ENCODE results near the gene NOL6. TPM values are rescaled to one million over a fixed set of nuclear protein-coding genes. Genes with fewer than 3 reads are reported as not detected.

Gene NOL6
- total and polyA plus RNA-seq, 7 experiments from 2014 or later = 14.2 to 48.0 (median 43.8) TPM

DNA sequence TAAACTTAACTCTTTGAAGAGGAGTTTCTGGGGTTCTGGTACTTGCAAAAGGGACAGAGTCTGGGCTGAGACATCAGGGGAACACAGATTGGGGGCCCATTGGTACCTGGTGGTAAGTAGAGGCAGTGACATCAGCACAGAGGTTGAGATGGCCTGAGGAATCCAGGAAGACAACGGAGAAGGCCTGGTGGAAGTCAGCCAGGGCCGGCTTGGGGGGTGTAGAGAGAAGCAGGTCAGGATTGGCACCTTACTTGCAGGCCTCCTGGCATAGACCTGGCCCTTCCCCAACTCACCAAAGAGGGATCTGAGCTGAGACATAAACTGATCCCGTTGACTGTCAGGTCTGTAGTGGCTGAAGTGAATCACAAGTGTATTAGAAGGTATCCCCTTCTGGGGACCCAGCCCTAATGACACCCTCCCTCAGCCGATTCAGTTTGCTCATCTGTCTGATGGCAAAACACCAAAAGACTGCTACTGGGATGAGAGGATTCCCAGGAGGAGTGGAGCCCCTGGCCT is 5.5 kb downstream of the NOL6 start:
- Mint-ChIP-seq H3K4me3 (no peak overlapping the region), H3K27ac (peak overlapping the region in 1 of 9 donors; percentile 43), H3K27me3 (no peaks in the 10 kb centered on the region), H3K9me3 (peaks cover 0 to 2% (median 0%) of the 10 kb centered on the region in 11 donors), H3K36me3 (peaks cover 5 to 44% (median 19%) of the 10 kb centered on the region in 5 donors), H3K4me1 (peaks cover 9 to 26% (median 21%) of the 10 kb centered on the region in 7 donors)
- ATAC-seq (no peak), DNase-seq (no peak)
- peaks cover 13% of the 10 kb centered on the region in 2 donors for H3K4me1 ChIP-seq (ENCODE audit: control insufficient read depth in 2 of 2, insufficient read depth in 2 of 2, low read length in 2 of 2)
- H3K4me3 ChIP-seq (ENCODE audit: low read length) = no peak overlapping the region
- ChIA-PET POLR2A (interaction anchor here (0.5 to 5.3 kb wide), 6 partner anchors 8 to 90 kb away, joined by 4 to 43 read pairs (median 6); no protein-coding TSS in a partner anchor), CTCF (interaction anchor here (0.9 to 7.4 kb wide), 6 partner anchors 14 to 94 kb away, joined by 4 to 75 read pairs (median 40); partner anchors contain the start of genes AQP3 and AQP7)
- intact Hi-C loops (cut with micrococcal nuclease) = no loop called here
- H3K36me3 ChIP-seq (ENCODE audit: control insufficient read depth in 2 of 3, insufficient read depth in 3 of 3, low read length in 3 of 3) = peaks cover 33 to 90% (median 37%) of the 10 kb centered on the region in 3 experiments
- no peaks in the 10 kb centered on the region for H3K27me3 ChIP-seq (ENCODE audit: control insufficient read depth in 2 of 2, insufficient read depth in 2 of 2, low read length in 2 of 2)
- H3K27ac ChIP-seq (ENCODE audit: low read depth, low read length) = no peak overlapping the region
- no peaks in the 10 kb centered on the region for H3K9me3 ChIP-seq (ENCODE audit: control insufficient read depth in 2 of 3, low read length in 3 of 3)

DNA sequence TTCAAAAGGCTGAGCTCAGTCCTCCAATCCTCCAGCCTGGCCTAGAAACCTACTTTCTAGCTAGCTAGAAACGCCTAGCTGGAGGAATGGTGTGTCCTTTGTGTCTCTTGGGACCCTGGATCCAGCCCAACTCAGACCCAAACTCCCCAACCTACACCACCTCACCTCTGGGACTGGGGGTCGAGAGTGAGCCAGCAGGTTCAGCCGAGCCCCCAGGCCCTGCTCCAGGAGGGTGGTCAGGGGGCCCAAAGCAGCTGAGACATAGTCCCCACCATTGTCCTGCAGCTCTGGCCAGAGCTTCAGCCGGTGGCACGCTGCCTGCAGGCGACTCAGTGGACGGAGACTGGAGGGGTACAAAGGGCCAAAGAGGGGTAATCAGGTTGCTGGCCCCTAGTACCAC is 6.2 kb downstream of the NOL6 start:
- Mint-ChIP-seq H3K27ac (peak overlapping the region in 1 of 9 donors; percentile 12), H3K4me1 (peaks cover 9 to 19% (median 14%) of the 10 kb centered on the region in 7 donors), H3K27me3 (no peaks in the 10 kb centered on the region), H3K4me3 (no peak overlapping the region), H3K36me3 (peaks cover 5 to 48% (median 18%) of the 10 kb centered on the region in 5 donors), H3K9me3 (peaks cover 0 to 2% (median 0%) of the 10 kb centered on the region in 11 donors)
- CTCF ChIA-PET = interaction anchor here (0.7 to 7.4 kb wide), 16 partner anchors 8 to 181 kb away, joined by 3 to 75 read pairs (median 8); partner anchors contain the start of genes AQP3 and AQP7
- peaks cover 5% of the 10 kb centered on the region in 2 donors for H3K4me1 ChIP-seq (ENCODE audit: control insufficient read depth in 2 of 2, insufficient read depth in 2 of 2, low read length in 2 of 2)
- H3K4me3 ChIP-seq (ENCODE audit: low read length) = no peak overlapping the region
- intact Hi-C loops (cut with micrococcal nuclease) = loop anchor here in 1 of 2 donors (2.0 kb wide), 1 partner anchor 93 kb away; no protein-coding TSS in a partner anchor
- no peak overlapping the region for H3K27ac ChIP-seq (ENCODE audit: low read depth, low read length)
- ATAC-seq = no peak
- peaks cover 33 to 98% (median 41%) of the 10 kb centered on the region in 3 experiments for H3K36me3 ChIP-seq (ENCODE audit: control insufficient read depth in 2 of 3, insufficient read depth in 3 of 3, low read length in 3 of 3)
- DNase-seq = no peak
- H3K9me3 ChIP-seq (ENCODE audit: control insufficient read depth in 2 of 3, low read length in 3 of 3) = no peaks in the 10 kb centered on the region
- H3K27me3 ChIP-seq (ENCODE audit: control insufficient read depth in 2 of 2, insufficient read depth in 2 of 2, low read length in 2 of 2) = no peaks in the 10 kb centered on the region
- POLR2A ChIA-PET = interaction anchor here (1.1 to 5.3 kb wide), 6 partner anchors 13 to 63 kb away, joined by 4 to 43 read pairs (median 9); partner anchors contain the start of gene AQP3

DNA sequence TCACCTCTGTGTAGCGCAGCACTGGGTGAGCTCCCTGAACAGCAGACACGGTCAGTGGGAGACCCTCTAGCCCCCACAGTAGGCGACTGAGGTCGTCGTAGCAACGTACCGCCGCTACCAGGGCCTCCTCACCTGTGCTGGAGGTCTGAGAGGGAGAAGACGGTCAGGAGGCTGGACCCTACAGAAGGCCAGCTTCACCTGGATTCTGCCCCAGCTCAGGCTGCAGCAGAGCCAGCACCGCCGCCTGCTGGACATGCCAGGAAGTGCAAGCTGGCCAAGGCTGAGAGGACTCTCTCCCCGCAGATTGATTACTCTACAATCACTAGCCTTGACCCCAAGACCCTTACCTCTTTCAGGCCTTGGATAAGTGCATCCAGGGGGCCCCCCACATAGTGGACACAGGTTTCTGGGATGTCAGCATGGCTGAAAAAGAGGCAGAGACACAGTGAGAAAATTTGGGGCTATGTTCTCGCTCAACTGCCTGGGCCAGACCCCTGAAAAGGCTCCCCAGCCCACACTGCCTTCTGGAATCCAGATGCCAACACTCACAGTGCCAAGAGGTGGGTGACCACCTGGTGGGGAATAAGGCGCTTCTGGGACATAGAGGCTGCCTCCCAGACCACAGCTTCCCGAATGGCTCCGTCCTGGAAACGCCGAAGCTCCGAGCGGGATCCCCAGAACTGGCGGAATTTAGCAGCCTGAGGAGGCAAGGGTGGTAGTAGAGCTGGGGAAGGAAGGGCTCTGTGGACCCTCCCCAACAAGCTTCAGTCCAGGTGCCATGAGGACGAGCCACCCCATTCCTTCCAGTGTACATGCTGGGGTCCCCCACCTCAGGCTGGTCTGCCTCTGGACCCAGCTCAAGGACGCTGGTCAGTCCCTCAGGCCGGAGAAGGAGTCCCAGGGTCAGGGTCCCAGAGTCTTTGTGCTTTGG is 6.9 kb downstream of the NOL6 start:
- ATAC-seq = peak; percentile 84
- Mint-ChIP-seq H3K27ac (peak overlapping the region in 6 of 9 donors; percentile 31 to 76 (median 43)), H3K36me3 (peaks cover 5 to 50% (median 19%) of the 10 kb centered on the region in 5 donors), H3K4me3 (peak overlapping the region in 1 of 10 donors; percentile 31), H3K4me1 (peaks cover 5 to 12% (median 7%) of the 10 kb centered on the region in 7 donors), H3K27me3 (no peaks in the 10 kb centered on the region), H3K9me3 (peaks cover 0 to 2% (median 0%) of the 10 kb centered on the region in 11 donors)
- Histone ChIP-seq H3K4me1 (ENCODE audit: control insufficient read depth in 2 of 2, insufficient read depth in 2 of 2, low read length in 2 of 2) (no peaks in the 10 kb centered on the region), H3K27me3 (ENCODE audit: control insufficient read depth in 2 of 2, insufficient read depth in 2 of 2, low read length in 2 of 2) (no peaks in the 10 kb centered on the region), H3K36me3 (ENCODE audit: control insufficient read depth in 2 of 3, insufficient read depth in 3 of 3, low read length in 3 of 3) (peaks cover 33 to 99% (median 48%) of the 10 kb centered on the region in 3 experiments), H3K4me3 (ENCODE audit: low read length) (no peak overlapping the region), H3K27ac (ENCODE audit: low read depth, low read length) (peak overlapping the region; percentile 18), H3K9me3 (ENCODE audit: control insufficient read depth in 2 of 3, low read length in 3 of 3) (no peaks in the 10 kb centered on the region)
- ChIA-PET CTCF (interaction anchor here (0.7 to 7.4 kb wide), 18 partner anchors 9 to 180 kb away, joined by 3 to 75 read pairs (median 8); partner anchors contain the start of genes AQP3 and AQP7), POLR2A (interaction anchor here (0.6 to 5.3 kb wide), 15 partner anchors 9 to 180 kb away, joined by 3 to 43 read pairs (median 3); partner anchors contain the start of gene AQP3)
- peak; percentile 42 to 82 (median 67) for DNase-seq
- intact Hi-C loops (cut with micrococcal nuclease) = loop anchor here (1.0 to 2.0 kb wide), 7 partner anchors 21 to 180 kb away; partner anchors contain the start of gene NFX1 (in 1 of the 2)

DNA sequence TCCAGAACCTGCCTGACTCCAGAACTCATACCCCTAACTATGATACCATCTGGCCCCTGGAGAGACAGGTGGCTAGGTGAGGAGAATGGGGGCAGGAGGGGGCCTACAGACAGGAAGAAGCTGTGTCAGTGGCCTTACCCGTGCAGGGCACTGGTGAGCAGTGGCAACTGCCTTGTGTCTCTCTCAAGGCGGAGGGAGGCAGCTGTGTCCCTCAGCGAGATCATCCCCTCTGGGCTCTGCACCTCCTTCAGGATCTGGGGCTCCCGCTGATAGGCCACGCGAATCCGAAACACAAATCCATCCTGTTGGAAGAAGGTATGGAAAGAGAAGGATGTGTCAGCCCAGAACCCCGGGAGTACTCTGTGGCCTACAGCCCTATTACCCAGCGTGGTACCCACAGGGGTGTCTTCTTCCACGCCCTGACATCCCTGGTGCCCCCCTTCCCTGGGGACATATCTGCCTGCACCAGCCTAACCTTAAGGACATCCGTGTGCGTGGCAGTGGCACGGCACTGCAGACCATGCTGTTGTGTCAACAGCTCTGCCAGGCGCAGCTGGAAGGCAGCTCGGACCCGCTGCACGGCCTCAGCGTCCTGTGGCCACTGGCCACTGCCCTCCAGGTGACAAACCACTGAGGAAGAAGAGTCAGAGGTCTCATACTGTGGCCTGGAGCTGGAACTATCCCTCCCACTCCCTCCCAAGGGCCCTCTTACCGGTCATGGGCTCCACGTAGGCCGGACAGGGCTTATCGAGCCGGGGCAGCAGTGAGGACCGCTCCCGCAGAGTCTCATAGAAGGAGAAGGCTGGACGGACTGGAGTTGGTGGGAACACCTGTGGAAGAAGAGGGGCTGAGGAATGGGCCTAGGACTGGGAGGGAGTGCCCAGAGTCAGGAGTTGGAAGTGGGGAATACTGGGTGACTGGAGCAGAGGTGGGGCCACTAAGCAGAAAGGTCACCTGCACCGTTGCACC is 7.8 kb downstream of the NOL6 start:
- Histone ChIP-seq H3K36me3 (ENCODE audit: control insufficient read depth in 2 of 3, insufficient read depth in 3 of 3, low read length in 3 of 3) (peaks cover 33 to 99% (median 52%) of the 10 kb centered on the region in 3 experiments), H3K9me3 (ENCODE audit: control insufficient read depth in 2 of 3, low read length in 3 of 3) (no peaks in the 10 kb centered on the region), H3K27ac (ENCODE audit: low read depth, low read length) (no peak overlapping the region), H3K27me3 (ENCODE audit: control insufficient read depth in 2 of 2, insufficient read depth in 2 of 2, low read length in 2 of 2) (no peaks in the 10 kb centered on the region), H3K4me3 (ENCODE audit: low read length) (no peak overlapping the region), H3K4me1 (ENCODE audit: control insufficient read depth in 2 of 2, insufficient read depth in 2 of 2, low read length in 2 of 2) (no peaks in the 10 kb centered on the region)
- ChIA-PET CTCF (interaction anchor here (1.0 to 7.4 kb wide), 17 partner anchors 8 to 91 kb away, joined by 3 to 75 read pairs (median 8); partner anchors contain the start of genes AQP3 and AQP7), POLR2A (interaction anchor here (0.6 to 5.3 kb wide), 13 partner anchors 8 to 179 kb away, joined by 3 to 43 read pairs (median 4); partner anchors contain the start of gene AQP3)
- intact Hi-C loops (cut with micrococcal nuclease) = loop anchor here (1.0 to 2.0 kb wide), 7 partner anchors 20 to 179 kb away; partner anchors contain the start of gene NFX1 (in 1 of the 2)
- peaks cover 4 to 47% (median 15%) of the 10 kb centered on the region in 5 donors for H3K36me3 Mint-ChIP-seq
- peak; percentile 13 for ATAC-seq
- DNase-seq = no peak
- H3K4me1 Mint-ChIP-seq = peaks cover 0 to 4% (median 0%) of the 10 kb centered on the region in 7 donors
- H3K9me3 Mint-ChIP-seq = peaks cover 0 to 2% (median 0%) of the 10 kb centered on the region in 11 donors
- no peaks in the 10 kb centered on the region for H3K27me3 Mint-ChIP-seq
- peak overlapping the region in 6 of 9 donors; percentile 31 to 76 (median 50) for H3K27ac Mint-ChIP-seq
- H3K4me3 Mint-ChIP-seq = peak overlapping the region in 1 of 10 donors; percentile 31

DNA sequence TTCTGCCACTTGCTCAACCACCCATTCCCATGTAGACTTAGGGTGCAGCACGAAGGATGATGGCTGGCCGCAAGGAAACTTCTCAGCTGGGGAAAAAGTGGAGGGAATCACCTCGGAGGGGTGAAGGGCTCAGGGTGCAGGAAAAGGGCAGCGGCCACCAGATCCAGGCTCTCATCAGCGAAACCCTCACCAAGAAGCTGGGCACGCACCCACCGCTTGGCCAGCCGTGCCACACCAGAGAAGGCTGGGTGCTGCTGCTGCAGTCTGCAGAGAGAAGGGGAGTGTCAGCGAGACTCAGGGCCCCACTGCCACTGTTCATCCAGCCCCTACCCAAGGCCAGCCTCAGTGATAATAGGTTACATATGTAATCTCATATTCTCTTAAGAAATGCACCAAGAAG is 8.6 kb downstream of the NOL6 start:
- H3K27me3 ChIP-seq (ENCODE audit: control insufficient read depth in 2 of 2, insufficient read depth in 2 of 2, low read length in 2 of 2) = no peaks in the 10 kb centered on the region
- H3K9me3 ChIP-seq (ENCODE audit: control insufficient read depth in 2 of 3, low read length in 3 of 3) = no peaks in the 10 kb centered on the region
- H3K27ac Mint-ChIP-seq = peak overlapping the region in 4 of 9 donors; percentile 10 to 73 (median 45)
- intact Hi-C loops (cut with micrococcal nuclease) = no loop called here
- peaks cover 0 to 4% (median 0%) of the 10 kb centered on the region in 7 donors for H3K4me1 Mint-ChIP-seq
- no peak overlapping the region for H3K27ac ChIP-seq (ENCODE audit: low read depth, low read length)
- DNase-seq (no peak), ATAC-seq (no peak)
- ChIA-PET POLR2A (interaction anchor here (1.1 to 5.3 kb wide), 6 partner anchors 9 to 90 kb away, joined by 3 to 43 read pairs (median 12); partner anchors contain the start of genes AQP3 and NOL6), CTCF (interaction anchor here (0.8 to 7.4 kb wide), 11 partner anchors 8 to 91 kb away, joined by 3 to 75 read pairs (median 8); partner anchors contain the start of genes AQP3, AQP7 and NOL6)
- H3K27me3 Mint-ChIP-seq = no peaks in the 10 kb centered on the region
- peaks cover 4 to 44% (median 13%) of the 10 kb centered on the region in 5 donors for H3K36me3 Mint-ChIP-seq
- no peaks in the 10 kb centered on the region for H3K4me1 ChIP-seq (ENCODE audit: control insufficient read depth in 2 of 2, insufficient read depth in 2 of 2, low read length in 2 of 2)
- H3K4me3 Mint-ChIP-seq = no peak overlapping the region
- H3K36me3 ChIP-seq (ENCODE audit: control insufficient read depth in 2 of 3, insufficient read depth in 3 of 3, low read length in 3 of 3) = peaks cover 33 to 92% (median 52%) of the 10 kb centered on the region in 3 experiments
- H3K9me3 Mint-ChIP-seq = peaks cover 0 to 2% (median 0%) of the 10 kb centered on the region in 11 donors
- H3K4me3 ChIP-seq (ENCODE audit: low read length) = no peak overlapping the region
